Stimulated activated CD8-positive, alpha-beta memory T cell treated with anti-CD3 and anti-CD28 coated beads, Interleukin-7, amount 100 ng/mL, for 1 hour (primary cell): ENCODE measurements around the gene ZNF516.

ENCODE experiments used
- DNase-seq, 2 donors: peaks; one replicate each; pipeline ENCODE4 v3.0.0-alpha.2; 2020; ENCODE audit warnings: low read depth in 2 of 2

ZNF516 gene

DNA sequence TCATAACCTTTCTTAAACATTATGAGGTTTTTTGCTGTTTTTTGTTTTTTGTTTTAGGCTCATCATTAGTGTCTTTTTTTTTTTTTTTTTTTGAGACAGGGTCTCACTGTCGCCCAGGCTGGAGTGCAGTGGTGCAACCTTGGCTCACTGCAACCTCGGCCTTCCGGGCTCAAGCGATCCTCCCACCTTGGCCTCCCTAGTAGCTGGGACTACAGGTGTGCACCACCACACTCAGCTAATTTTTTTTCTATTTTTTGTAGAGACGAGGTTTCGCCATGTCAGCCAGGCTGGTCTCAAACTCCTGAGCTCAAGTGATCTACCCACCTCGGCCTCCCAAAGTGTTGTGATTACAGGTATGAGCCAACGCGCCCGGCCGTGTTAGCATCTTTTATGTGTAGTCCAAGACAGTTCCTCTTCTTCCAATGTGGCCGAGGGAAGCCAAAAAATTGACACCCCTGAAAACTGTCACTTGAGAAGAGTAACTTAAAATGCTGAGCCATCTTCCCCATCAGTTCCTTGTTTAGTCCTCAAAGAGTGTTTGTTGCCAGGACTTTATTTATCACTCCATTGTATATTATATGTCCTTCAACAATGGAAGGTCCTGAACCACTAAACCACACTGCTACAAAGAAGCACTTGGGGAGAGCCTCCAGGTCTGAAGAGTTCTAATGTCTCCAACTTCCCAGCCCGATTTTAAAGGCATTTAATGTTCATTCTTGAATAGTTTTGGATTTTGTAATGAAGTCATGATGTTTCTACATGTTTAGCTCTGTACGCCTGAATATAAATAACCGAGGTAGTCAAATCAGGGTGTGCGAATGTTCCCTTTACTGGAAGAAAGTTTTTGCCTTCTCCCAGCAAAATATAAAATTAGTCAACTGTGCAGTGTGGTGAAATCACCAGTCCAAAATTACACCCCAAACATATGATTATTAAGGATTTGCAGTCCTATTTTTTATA lies 26.4 kb downstream of the ZNF516 start:
- no peak for DNase-seq

- DNase-seq, result no peak
Observed at GRCh38 chr18:76467371-76468190, 27.5 kb downstream of the ZNF516 start.

GRCh38 chr18:76466410-76466991 lies 28.5 kb downstream of the ZNF516 start:
- no peak for DNase-seq

- no peak for DNase-seq
Observed at GRCh38 chr18:76465630-76466409, 29.2 kb downstream of the ZNF516 start.

GRCh38 chr18:76464281-76465259 lies 30.5 kb downstream of the ZNF516 start:
- DNase-seq, result no peak

DNA sequence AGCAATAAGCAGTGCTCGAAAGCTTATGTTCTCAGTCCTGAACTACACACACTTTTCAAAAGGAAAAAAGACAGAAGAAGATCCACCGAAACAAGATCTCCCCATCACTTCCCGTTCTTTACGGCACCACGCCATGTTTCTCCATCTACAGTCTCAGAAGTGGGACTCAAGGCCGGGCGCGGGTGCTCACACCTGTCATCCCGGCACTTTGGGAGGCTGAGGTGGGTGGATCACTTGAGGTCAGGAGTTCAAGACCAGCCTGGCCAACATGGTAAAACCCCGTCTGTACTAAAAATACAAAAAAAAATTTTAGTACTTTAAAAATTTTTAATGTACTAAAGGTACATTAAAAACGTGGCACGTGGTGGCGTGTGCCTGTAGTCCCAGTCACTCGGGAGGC lies 31.2 kb downstream of the ZNF516 start:
- DNase-seq, result no peak

- DNase-seq, result no peak
Observed at GRCh38 chr18:76463358-76463757, 31.7 kb downstream of the ZNF516 start.

GRCh38 chr18:76462326-76462694 lies 32.7 kb downstream of the ZNF516 start:
- DNase-seq, result no peak

- DNase-seq, result no peak
Observed at GRCh38 chr18:76461692-76462325, 33.2 kb downstream of the ZNF516 start.

DNA sequence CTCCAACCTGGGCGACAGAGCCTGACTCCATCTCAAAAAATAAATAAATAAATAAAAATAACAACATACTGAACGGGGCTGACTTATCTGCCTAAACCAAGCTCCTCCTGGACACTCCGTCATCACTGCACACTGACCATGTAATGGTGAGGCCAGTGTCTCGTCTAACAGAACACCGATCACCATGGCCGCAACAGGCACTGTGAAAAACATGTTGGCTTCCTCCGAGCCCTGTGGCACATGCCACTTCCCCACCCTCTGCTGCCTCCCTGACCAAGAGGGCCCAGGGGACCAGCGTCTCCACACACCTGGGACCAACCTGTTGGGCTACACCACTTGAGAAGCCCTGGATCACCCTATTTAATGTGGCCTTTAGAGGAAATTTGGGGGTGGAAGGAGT lies 33.9 kb downstream of the ZNF516 start:
- DNase-seq, result no peak

- no peak for DNase-seq
Observed at GRCh38 chr18:76460482-76460881, 34.6 kb downstream of the ZNF516 start.

- no peak for DNase-seq
Observed at GRCh38 chr18:76459687-76460350, 35.2 kb downstream of the ZNF516 start.

DNA sequence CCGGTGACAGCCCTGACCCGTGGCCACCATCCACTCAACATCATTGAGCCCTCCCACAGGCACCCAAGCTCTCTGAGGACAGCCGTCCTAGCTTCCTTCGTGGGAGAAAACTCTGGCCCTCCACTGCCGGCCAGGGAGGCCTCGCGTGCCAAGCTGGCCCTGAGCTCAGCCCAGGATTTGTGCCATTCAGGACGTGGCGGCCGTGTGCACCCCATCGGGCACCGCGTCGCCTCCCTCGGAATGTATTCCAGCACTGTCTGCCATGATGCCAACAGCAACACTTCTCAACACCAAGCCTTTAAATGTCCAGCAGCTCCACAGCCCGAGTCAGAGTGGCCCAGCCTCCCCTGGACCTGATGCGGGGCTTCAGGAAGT lies 35.7 kb downstream of the ZNF516 start:
- no peak for DNase-seq

GRCh38 chr18:76458522-76459311 lies 36.3 kb downstream of the ZNF516 start:
- no peak for DNase-seq

- DNase-seq, result no peak
Observed at GRCh38 chr18:76457957-76458356, 37.1 kb downstream of the ZNF516 start.

GRCh38 chr18:76457475-76457874 lies 37.6 kb downstream of the ZNF516 start:
- no peak for DNase-seq

DNA sequence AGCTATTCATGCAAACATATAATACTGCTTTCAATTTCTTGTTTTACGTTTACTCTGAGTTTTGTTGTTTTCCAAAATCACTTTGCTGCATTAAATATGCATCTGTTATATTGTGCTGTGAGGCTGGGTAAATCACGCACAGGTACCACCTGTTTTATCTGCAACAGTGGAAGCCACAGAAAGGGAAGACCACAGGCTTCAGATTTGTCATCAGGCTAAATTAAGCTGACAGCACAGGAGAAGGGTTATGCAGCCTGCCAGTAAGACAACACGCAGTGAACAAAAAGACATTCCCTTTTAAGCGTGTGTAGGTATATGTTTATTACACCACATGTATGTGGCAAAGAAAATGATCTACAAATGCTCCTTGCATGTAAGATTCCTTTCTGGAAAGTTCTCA lies 38.2 kb downstream of the ZNF516 start:
- DNase-seq, result no peak

- no peak for DNase-seq
Observed at GRCh38 chr18:76456018-76456750, 38.9 kb downstream of the ZNF516 start.
